OCI-LY3 (cell line): ENCODE measurements around the gene ZNF275.

ENCODE experiments used
- H2AFZ ChIP-seq: fragments of 200-600, 300-600 bp; shearing (Covaris generic); 2 replicates; pipeline ENCODE4 v1.6.0; 2014; ENCODE audit warnings: antibody characterized with exemption, low read depth, low read length
- H3K27ac ChIP-seq: fragments of 200-600, 300-600 bp; sonication (generic); 2 replicates; pipeline ENCODE4 v1.5.1; 2014; ENCODE audit warnings: mild to moderate bottlenecking, low read length, moderate library complexity, mixed read lengths
- H3K27me3 ChIP-seq: fragments of 200-600, 300-600 bp; sonication (generic); 2 replicates; pipeline ENCODE4 v1.6.1; 2014; ENCODE audit warnings: low read depth, low read length, mixed read lengths
- H3K36me3 ChIP-seq: fragments of 200-600, 300-600 bp; sonication (generic); replicated peaks from 2 replicates; pipeline ENCODE3; 2014; ENCODE audit warnings: low read depth, low read length, mixed read lengths
- H3K4me1 ChIP-seq: fragments of 300-600, 200-600 bp; sonication (generic); 2 replicates; pipeline ENCODE4 v1.6.1; 2014; ENCODE audit warnings: low read length, mixed read lengths
- H3K4me2 ChIP-seq: fragments of 200-600, 300-600 bp; sonication (generic); 2 replicates; pipeline ENCODE4 v1.6.1; 2014; ENCODE audit warnings: low read length, mixed read lengths
- H3K4me3 ChIP-seq: fragments of 300-600, 200-600 bp; sonication (generic); 2 replicates; pipeline ENCODE4 v1.5.1; 2014; ENCODE audit warnings: antibody characterized with exemption, mild to moderate bottlenecking, low read length, moderate library complexity
- H3K79me2 ChIP-seq: fragments of 300-600, 200-600 bp; shearing (Covaris generic); 2 replicates; pipeline ENCODE4 v1.6.1; 2014; ENCODE audit warnings: mild to moderate bottlenecking, low read length, mixed read lengths
- H3K9ac ChIP-seq: fragments of 300-600, 200-600 bp; shearing (Covaris generic); 2 replicates; pipeline ENCODE4 v1.6.0; 2014; ENCODE audit warnings: mild to moderate bottlenecking, low read length, moderate library complexity
- H3K9me3 ChIP-seq: fragments of 200-600, 300-600 bp; shearing (Covaris generic); 2 replicates; pipeline ENCODE4 v1.6.1; 2014; ENCODE audit warnings: low read length, mixed read lengths; ENCODE audit not compliant: insufficient read depth
- H4K20me1 ChIP-seq: fragments of 200-600, 300-600 bp; sonication (generic); 2 replicates; pipeline ENCODE4 v1.6.1; 2016; ENCODE audit warnings: low read length, mixed read lengths; ENCODE audit not compliant: insufficient read depth
- EZH2phosphoT487 ChIP-seq: fragments of 200-600 bp; shearing (Covaris generic); IDR thresholded peaks from 2 replicates; pipeline ENCODE4 v1.6.1; 2018; ENCODE audit warnings: antibody characterized with exemption, mixed run types, low read depth
- TF ChIP-seq, protein P1 (sequence below): fragments of 200-600, 300-600 bp; sonication (generic); IDR thresholded peaks from 2 replicates; pipeline ENCODE4 v1.5.1; 2014; ENCODE audit warnings: antibody characterized with exemption, low read length, low read depth

The ZNF275 gene

DNA sequence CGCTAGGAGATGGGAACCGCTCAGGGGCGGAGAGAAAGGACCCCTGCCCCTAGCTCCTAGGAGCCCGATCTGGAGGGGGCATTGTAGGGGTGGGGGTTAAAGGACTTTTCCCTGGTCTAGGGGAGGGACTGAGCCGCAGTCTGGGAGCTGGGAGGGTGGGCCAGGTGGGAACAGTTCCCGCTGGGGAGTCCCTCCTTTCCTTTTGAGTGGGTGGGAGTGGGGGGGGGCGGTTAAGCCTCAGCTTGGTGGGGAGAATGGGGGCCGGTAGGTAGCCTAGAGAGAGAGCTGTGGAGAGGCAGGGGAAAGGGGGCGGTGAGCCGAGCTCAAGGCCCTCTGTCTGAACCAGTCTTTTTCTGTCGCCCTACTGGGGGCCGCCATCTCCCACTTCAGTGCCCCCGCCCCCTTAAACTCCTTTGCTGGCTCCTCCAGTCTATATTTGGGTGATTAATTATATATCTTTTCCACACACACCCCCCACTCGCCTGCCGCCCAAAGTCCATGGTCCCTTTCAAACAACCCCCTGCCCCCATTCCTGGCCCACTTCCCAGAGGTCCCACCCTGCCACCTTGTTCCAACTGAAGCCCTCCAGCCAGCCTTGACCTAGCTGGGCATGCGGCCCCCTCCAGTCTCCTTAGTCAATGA, 822 bp downstream of the ZNF275 start:
- no peaks in the 10 kb centered on the region for H3K27me3 ChIP-seq
- H3K27ac ChIP-seq = peak overlapping the region; percentile 86
- peak overlapping the region; percentile 100 for H3K4me3 ChIP-seq
- peaks cover 40% of the 10 kb centered on the region for H4K20me1 ChIP-seq
- peaks cover 30% of the 10 kb centered on the region for H3K36me3 ChIP-seq
- peaks cover 36% of the 10 kb centered on the region for H3K4me1 ChIP-seq
- no peak for TF ChIP-seq EZH2phosphoT487
- peak overlapping the region; percentile 93 for H3K4me2 ChIP-seq
- no peak overlapping the region for H2AFZ ChIP-seq
- peak overlapping the region; percentile 97 for H3K9ac ChIP-seq
- no peaks in the 10 kb centered on the region for H3K9me3 ChIP-seq
- H3K79me2 ChIP-seq = peaks cover 58% of the 10 kb centered on the region

- Histone ChIP-seq H3K4me1 (peaks cover 36% of the 10 kb centered on the region), H3K27ac (peak overlapping the region; percentile 86), H3K4me3 (peak overlapping the region; percentile 100), H2AFZ (no peak overlapping the region), H3K36me3 (peaks cover 44% of the 10 kb centered on the region), H4K20me1 (peaks cover 55% of the 10 kb centered on the region), H3K4me2 (peak overlapping the region; percentile 93), H3K79me2 (peaks cover 73% of the 10 kb centered on the region), H3K27me3 (no peaks in the 10 kb centered on the region), H3K9ac (peak overlapping the region; percentile 97), H3K9me3 (no peaks in the 10 kb centered on the region)
- TF ChIP-seq, protein P1, sequence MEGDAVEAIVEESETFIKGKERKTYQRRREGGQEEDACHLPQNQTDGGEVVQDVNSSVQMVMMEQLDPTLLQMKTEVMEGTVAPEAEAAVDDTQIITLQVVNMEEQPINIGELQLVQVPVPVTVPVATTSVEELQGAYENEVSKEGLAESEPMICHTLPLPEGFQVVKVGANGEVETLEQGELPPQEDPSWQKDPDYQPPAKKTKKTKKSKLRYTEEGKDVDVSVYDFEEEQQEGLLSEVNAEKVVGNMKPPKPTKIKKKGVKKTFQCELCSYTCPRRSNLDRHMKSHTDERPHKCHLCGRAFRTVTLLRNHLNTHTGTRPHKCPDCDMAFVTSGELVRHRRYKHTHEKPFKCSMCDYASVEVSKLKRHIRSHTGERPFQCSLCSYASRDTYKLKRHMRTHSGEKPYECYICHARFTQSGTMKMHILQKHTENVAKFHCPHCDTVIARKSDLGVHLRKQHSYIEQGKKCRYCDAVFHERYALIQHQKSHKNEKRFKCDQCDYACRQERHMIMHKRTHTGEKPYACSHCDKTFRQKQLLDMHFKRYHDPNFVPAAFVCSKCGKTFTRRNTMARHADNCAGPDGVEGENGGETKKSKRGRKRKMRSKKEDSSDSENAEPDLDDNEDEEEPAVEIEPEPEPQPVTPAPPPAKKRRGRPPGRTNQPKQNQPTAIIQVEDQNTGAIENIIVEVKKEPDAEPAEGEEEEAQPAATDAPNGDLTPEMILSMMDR = no peak
- TF ChIP-seq EZH2phosphoT487 = no peak
Observed at GRCh38 chrX:153336121-153336894, 2.4 kb downstream of the ZNF275 start.

DNA sequence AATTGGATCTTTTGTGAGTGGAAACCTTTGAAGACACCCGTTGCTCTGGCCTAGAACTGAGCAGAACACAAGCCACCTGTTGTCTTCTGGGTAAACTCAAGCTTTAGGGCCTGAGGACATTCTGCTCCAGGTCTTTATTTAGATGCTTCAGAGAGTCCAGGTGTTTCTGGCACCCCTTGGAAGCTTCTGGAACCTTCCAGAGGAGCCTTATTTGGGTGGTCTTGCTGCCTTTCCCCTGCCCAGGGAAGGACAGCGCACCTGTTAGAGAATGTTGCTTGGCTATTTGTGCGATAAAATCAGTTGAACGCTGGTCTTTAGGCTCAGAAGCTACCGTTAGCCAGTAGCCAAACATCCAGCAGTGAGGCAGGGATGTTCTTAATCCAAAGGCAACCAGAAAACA, 3.0 kb downstream of the ZNF275 start:
- Histone ChIP-seq H3K4me3 (peak overlapping the region; percentile 100), H3K36me3 (peaks cover 50% of the 10 kb centered on the region), H3K9ac (no peak overlapping the region; the same call in 1 of the 2 replicates), H3K79me2 (peaks cover 80% of the 10 kb centered on the region), H3K9me3 (no peaks in the 10 kb centered on the region), H2AFZ (no peak overlapping the region), H3K27me3 (no peaks in the 10 kb centered on the region), H3K27ac (peak overlapping the region; percentile 86), H3K4me1 (peaks cover 36% of the 10 kb centered on the region), H3K4me2 (peak overlapping the region; percentile 93), H4K20me1 (peaks cover 62% of the 10 kb centered on the region)
- no peak for TF ChIP-seq EZH2phosphoT487
- TF ChIP-seq, protein P1 = no peak

DNA sequence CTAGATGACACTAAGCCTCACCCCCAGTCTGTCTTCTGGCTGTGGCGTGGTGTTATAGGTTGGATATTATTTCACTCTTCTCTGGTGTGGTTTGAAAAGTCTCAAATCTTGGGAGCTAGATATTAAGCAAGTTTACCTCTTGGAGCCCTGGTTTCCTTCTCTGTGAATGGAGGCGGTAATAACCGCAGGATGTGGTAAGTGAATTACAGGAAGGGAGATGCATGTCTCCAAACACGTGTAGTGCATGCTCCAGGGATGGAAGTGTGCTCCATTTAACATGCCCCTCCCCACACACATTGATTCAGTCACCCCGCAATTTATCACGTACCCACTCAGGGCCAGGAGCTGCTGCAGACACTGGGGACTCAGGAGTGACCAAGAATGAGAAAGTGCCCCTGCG, 4.9 kb downstream of the ZNF275 start:
- H3K9me3 ChIP-seq = no peaks in the 10 kb centered on the region
- H3K27ac ChIP-seq = no peak overlapping the region
- H3K36me3 ChIP-seq = peaks cover 64% of the 10 kb centered on the region
- TF ChIP-seq EZH2phosphoT487 = no peak
- TF ChIP-seq, protein P1 = no peak
- H3K4me1 ChIP-seq = peaks cover 33% of the 10 kb centered on the region
- H4K20me1 ChIP-seq = peaks cover 80% of the 10 kb centered on the region
- H3K27me3 ChIP-seq = no peaks in the 10 kb centered on the region
- H2AFZ ChIP-seq = no peak overlapping the region
- H3K4me3 ChIP-seq = no peak overlapping the region
- no peak overlapping the region for H3K9ac ChIP-seq
- no peak overlapping the region for H3K4me2 ChIP-seq
- H3K79me2 ChIP-seq = peaks cover 99% of the 10 kb centered on the region
